Neuronal stem cell (in vitro differentiated cells): ENCODE data around the gene CHST8.

Experiments
- DNase-seq: peaks from one replicate; pipeline ENCODE4 v3.0.0-alpha.2; 2013; ENCODE audit warnings: low spot score
- H2AFZ ChIP-seq: one replicate; pipeline ENCODE4 v1.6.1; 2013; ENCODE audit warnings: mild to moderate bottlenecking, low read length, inconsistent platforms
- H2AK5ac ChIP-seq: 2 replicates; pipeline ENCODE4 v1.6.1; 2013; ENCODE audit warnings: low read depth, mild to moderate bottlenecking, inconsistent platforms, low read length, moderate library complexity, mixed read lengths
- H2BK120ac ChIP-seq: 2 replicates; pipeline ENCODE4 v1.6.1; 2013; ENCODE audit warnings: low read depth, mild to moderate bottlenecking, inconsistent platforms, low read length, moderate library complexity, mixed read lengths
- H2BK12ac ChIP-seq: one replicate; pipeline ENCODE4 v1.6.1; 2013; ENCODE audit warnings: low read length, inconsistent platforms
- H2BK15ac ChIP-seq: 2 replicates; pipeline ENCODE4 v1.6.1; 2013; ENCODE audit warnings: mild to moderate bottlenecking, low read length, inconsistent platforms, mixed read lengths
- H2BK5ac ChIP-seq: one replicate; pipeline ENCODE4 v1.6.1; 2013; ENCODE audit warnings: inconsistent platforms, mild to moderate bottlenecking, low read length, moderate library complexity
- H3K14ac ChIP-seq: one replicate; pipeline ENCODE4 v1.6.1; 2013; ENCODE audit warnings: low read length, inconsistent platforms
- H3K18ac ChIP-seq: 2 replicates; pipeline ENCODE4 v1.6.1; 2013; ENCODE audit warnings: low read length, inconsistent platforms
- H3K23ac ChIP-seq: 2 replicates; pipeline ENCODE4 v1.6.1; 2013; ENCODE audit warnings: low read depth, mild to moderate bottlenecking, mixed read lengths, low read length, inconsistent platforms; ENCODE audit not compliant: poor library complexity
- H3K27ac ChIP-seq: replicated peaks from 3 replicates; pipeline ENCODE4 v1.5.1; 2013; ENCODE audit warnings: low read length, inconsistent platforms
- H3K27me3 ChIP-seq, 3 experiments: 2 replicates each; pipeline ENCODE4 v1.6.1; 2013; ENCODE audit warnings: low read length in 3 of 3, mild to moderate bottlenecking in 2 of 3, inconsistent platforms in 1 of 3, low read depth in 1 of 3, mixed read lengths in 1 of 3, moderate library complexity in 1 of 3; ENCODE audit not compliant: control insufficient read depth in 3 of 3, insufficient read depth in 3 of 3
- H3K36me3 ChIP-seq, 2 donors: replicated peaks in 1 of 2; 2 replicates each; pipeline ENCODE4 v1.6.1; 2013; ENCODE audit warnings: low read length in 2 of 2; ENCODE audit not compliant: control insufficient read depth in 2 of 2, insufficient read depth in 2 of 2
- H3K4ac ChIP-seq: 2 replicates; pipeline ENCODE4 v1.6.1; 2013; ENCODE audit warnings: inconsistent platforms, mild to moderate bottlenecking, low read length, moderate library complexity
- H3K4me1 ChIP-seq, 2 donors: 1 replicate in 1 of 2; 2 replicates in 1 of 2; pipeline ENCODE4 v1.6.1; 2013; ENCODE audit warnings: low read length in 2 of 2, low read depth in 1 of 2; ENCODE audit not compliant: control insufficient read depth in 2 of 2, insufficient read depth in 1 of 2
- H3K4me2 ChIP-seq: one replicate; pipeline ENCODE4 v1.6.1; 2013; ENCODE audit warnings: mild to moderate bottlenecking, low read length, inconsistent platforms; ENCODE audit not compliant: insufficient read depth, poor library complexity, severe bottlenecking
- H3K4me3 ChIP-seq, 2 donors: 2 replicates each; pipeline ENCODE4 v1.5.1; 2013; ENCODE audit warnings: low read length in 2 of 2, mild to moderate bottlenecking in 2 of 2, inconsistent platforms in 1 of 2, moderate library complexity in 1 of 2
- H3K79me1 ChIP-seq: one replicate; pipeline ENCODE4 v1.6.1; 2013; ENCODE audit warnings: low read depth, mild to moderate bottlenecking, inconsistent platforms, low read length, moderate library complexity
- H3K9ac ChIP-seq: one replicate; pipeline ENCODE4 v1.6.1; 2013; ENCODE audit warnings: mild to moderate bottlenecking, low read depth, low read length, inconsistent platforms; ENCODE audit not compliant: poor library complexity
- H3K9me3 ChIP-seq, 2 donors: replicated peaks in 1 of 2; 2 replicates each; pipeline versions ENCODE3 to v1.6.1; 2013; ENCODE audit warnings: low read length in 2 of 2, mild to moderate bottlenecking in 2 of 2, inconsistent platforms in 1 of 2, low read depth in 1 of 2, mixed read lengths in 1 of 2, moderate library complexity in 1 of 2; ENCODE audit not compliant: control insufficient read depth in 2 of 2, insufficient read depth in 1 of 2
- H4K8ac ChIP-seq: one replicate; pipeline ENCODE4 v1.6.1; 2013; ENCODE audit warnings: low read depth, mild to moderate bottlenecking, inconsistent platforms, low read length, moderate library complexity
- H4K91ac ChIP-seq: one replicate; pipeline ENCODE4 v1.6.1; 2013; ENCODE audit warnings: low read length, low read depth, mild to moderate bottlenecking, inconsistent platforms; ENCODE audit not compliant: poor library complexity
- WGBS, 2 donors: extraction: QIAGEN DNeasy Blood & Tissue Kit; methylation state at CpG; one replicate each; pipeline ENCODE4 v1.1.7; 2013; ENCODE audit warnings: missing lambda C conversion rate in 2 of 2, mixed read lengths in 1 of 2; ENCODE audit not compliant: insufficient read length in 2 of 2, insufficient replicate concordance in 1 of 2; ENCODE audit errors: extremely low coverage in 2 of 2; 5-methylcytosine and 5-hydroxymethylcytosine counted together

Gene CHST8

DNA sequence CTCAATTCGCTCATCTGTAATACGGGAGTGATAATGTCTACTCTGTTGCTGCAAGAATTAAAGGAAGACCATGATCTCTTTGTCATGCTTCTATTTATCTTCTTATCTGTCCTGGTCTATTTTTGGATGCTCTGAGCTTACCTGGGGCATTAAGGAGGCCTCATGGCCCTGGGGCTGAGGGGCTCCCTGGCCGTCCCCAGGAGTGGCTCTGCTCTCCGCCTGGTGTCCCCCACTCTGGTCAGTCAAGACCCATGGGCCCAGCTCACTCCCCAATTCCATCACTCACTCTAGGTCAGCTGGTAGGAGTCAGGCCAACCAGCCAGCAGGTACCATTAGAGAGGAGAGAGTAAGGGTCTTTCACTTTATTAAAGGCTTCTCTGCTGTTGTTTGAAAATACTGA, 1.1 kb upstream of the CHST8 start:
- Histone ChIP-seq H3K14ac (no peak overlapping the region), H2AFZ (no peak overlapping the region), H2BK15ac (no peak overlapping the region), H3K79me1 (no peaks in the 10 kb centered on the region), H4K91ac (no peak overlapping the region), H3K4me1 (peaks cover 0 to 5% of the 10 kb centered on the region in 2 donors), H3K4me3 (no peak overlapping the region), H2AK5ac (no peak overlapping the region), H3K9me3 (peaks cover 0 to 2% of the 10 kb centered on the region in 2 donors), H3K9ac (no peak overlapping the region), H2BK120ac (no peak overlapping the region), H3K18ac (no peak overlapping the region), H3K4ac (no peak overlapping the region), H4K8ac (no peak overlapping the region), H3K27ac (no peak overlapping the region), H2BK12ac (no peak overlapping the region), H3K36me3 (no peaks in the 10 kb centered on the region), H3K27me3 (peaks cover 22 to 77% (median 59%) of the 10 kb centered on the region in 3 experiments), H3K23ac (no peak overlapping the region), H3K4me2 (no peak overlapping the region), H2BK5ac (peak overlapping the region; percentile 11)
- no CpG with 5 or more reads among the region's 4 CpGs for WGBS, 2 donors
- DNase-seq: no peak

DNA sequence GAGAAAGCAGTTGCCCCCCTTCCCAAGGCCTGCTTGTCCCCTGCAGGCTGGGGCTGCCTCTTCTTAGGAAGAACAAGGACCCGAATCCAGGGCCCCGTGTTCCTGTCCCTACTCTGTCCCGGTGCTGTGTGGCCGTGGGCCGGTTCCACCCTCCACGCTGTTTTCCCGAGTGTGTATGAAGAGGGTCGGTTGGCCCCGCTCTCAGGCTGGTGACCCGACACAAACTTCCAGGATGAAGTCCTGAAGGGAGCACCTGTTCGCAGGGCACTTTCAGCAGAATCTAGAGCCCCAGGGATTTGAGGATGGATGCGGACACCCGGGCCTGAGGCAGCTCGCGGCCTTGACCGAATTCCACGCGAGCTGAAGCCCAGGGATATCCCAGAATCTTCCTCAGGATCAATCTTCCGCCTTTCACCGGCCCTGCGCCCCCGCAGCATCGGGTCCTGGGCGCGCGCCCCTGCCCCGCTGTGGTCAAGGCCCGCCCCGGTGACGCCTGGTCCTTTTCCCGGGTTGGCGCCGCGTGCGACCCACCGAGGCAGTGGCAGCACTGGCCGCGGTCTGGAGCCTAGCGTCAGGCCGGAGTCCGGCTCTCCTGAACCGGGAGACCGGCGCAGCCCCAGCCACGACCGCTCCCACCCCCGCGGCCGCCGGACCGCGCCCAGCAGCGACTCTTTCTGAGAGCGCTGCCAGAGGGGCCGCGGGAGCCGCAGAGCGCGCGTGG, 528 bp upstream of the CHST8 start:
- Histone ChIP-seq H3K14ac (peak overlapping the region; percentile 47), H3K23ac (no peak overlapping the region), H3K27ac (no peak overlapping the region), H2BK12ac (no peak overlapping the region), H2AFZ (peak overlapping the region; percentile 82), H3K4ac (no peak overlapping the region), H3K9ac (peak overlapping the region; percentile 30), H3K9me3 (peaks cover 0 to 2% of the 10 kb centered on the region in 2 donors), H3K27me3 (peaks cover 22 to 81% (median 59%) of the 10 kb centered on the region in 3 experiments), H2BK5ac (peak overlapping the region; percentile 11), H3K4me3 (peak overlapping the region; percentile 12 to 74), H2BK15ac (no peak overlapping the region), H3K36me3 (no peaks in the 10 kb centered on the region), H3K79me1 (no peaks in the 10 kb centered on the region), H3K4me2 (peak overlapping the region; percentile 96), H2AK5ac (peak overlapping the region; percentile 56), H4K91ac (no peak overlapping the region), H3K4me1 (peaks cover 0 to 5% of the 10 kb centered on the region in 2 donors), H2BK120ac (no peak overlapping the region), H3K18ac (peak overlapping the region; percentile 70), H4K8ac (peak overlapping the region; percentile 43)
- DNase-seq: no peak
- no CpG with 5 or more reads among the region's 60 CpGs for WGBS, 2 donors

GRCh38 chr19:33622505-33622808, 704 bp downstream of the CHST8 start:
- Histone ChIP-seq H3K9ac (peak overlapping the region; percentile 77), H3K4ac (no peak overlapping the region), H3K23ac (peak overlapping the region; percentile 91), H2BK120ac (peak overlapping the region; percentile 72), H3K4me3 (peak overlapping the region; percentile 25 to 84), H3K9me3 (peaks cover 0 to 2% of the 10 kb centered on the region in 2 donors), H3K18ac (peak overlapping the region; percentile 71), H3K27me3 (peaks cover 22 to 84% (median 59%) of the 10 kb centered on the region in 3 experiments), H3K36me3 (no peaks in the 10 kb centered on the region), H2BK12ac (peak overlapping the region; percentile 22), H3K4me1 (peaks cover 0 to 5% of the 10 kb centered on the region in 2 donors), H3K14ac (no peak overlapping the region), H3K4me2 (peak overlapping the region; percentile 96), H4K91ac (no peak overlapping the region), H2BK5ac (no peak overlapping the region), H2AK5ac (no peak overlapping the region), H3K79me1 (no peaks in the 10 kb centered on the region), H2BK15ac (no peak overlapping the region), H4K8ac (no peak overlapping the region), H3K27ac (no peak overlapping the region), H2AFZ (peak overlapping the region; percentile 82)
- no CpG with 5 or more reads among the region's 35 CpGs for WGBS, 2 donors
- DNase-seq: peak; percentile 23

DNA sequence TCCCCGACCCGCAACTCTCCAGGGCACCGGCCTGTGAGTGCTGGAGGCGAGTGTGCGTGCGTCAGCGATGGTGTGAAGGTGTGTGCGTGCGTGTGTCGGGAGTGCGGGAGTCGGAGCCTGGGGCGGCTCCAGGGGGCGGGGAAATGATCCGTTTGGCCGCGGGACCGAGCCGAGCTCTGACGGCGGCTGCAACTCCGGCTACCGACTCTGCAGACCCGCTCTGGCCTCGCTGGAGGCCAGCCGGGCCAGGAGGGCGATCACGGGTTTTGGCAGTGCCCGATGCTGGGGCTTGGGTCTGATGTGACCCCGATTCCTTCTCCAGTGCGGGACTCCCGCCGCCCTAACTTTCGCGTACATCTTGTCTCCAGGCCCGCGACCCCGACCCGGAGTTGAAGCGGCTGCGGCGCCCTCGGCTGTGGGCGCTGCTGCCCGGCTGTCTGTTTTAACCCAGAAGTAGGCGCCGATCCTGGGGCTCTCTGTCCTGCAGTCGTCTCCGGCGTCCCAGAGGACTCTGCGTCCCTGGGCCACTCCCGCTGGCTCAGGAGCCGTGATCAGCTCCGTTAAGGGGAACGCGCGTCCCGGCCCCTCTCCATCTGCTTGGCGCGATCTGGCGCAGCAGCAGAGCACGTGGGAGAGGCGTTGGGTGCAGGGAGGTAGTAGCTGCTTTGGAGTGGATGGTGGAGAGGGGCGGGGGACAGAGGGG, 1.2 kb downstream of the CHST8 start:
- H2BK12ac ChIP-seq: peak overlapping the region; percentile 22
- WGBS, 2 donors: no CpG with 5 or more reads among the region's 64 CpGs
- peak overlapping the region in 1 of 2 donors; percentile 84 for H3K4me3 ChIP-seq
- peak overlapping the region; percentile 82 for H2AFZ ChIP-seq
- peak overlapping the region; percentile 72 for H2BK120ac ChIP-seq
- H3K18ac ChIP-seq: peak overlapping the region; percentile 71
- peak; percentile 21 for DNase-seq
- peak overlapping the region; percentile 91 for H3K23ac ChIP-seq
- H3K36me3 ChIP-seq: no peaks in the 10 kb centered on the region
- H3K14ac ChIP-seq: no peak overlapping the region
- no peak overlapping the region for H3K4ac ChIP-seq
- H3K9ac ChIP-seq: peak overlapping the region; percentile 77
- H2BK15ac ChIP-seq: peak overlapping the region; percentile 64
- peaks cover 22 to 84% (median 57%) of the 10 kb centered on the region in 3 experiments for H3K27me3 ChIP-seq
- peak overlapping the region; percentile 96 for H3K4me2 ChIP-seq
- H4K91ac ChIP-seq: no peak overlapping the region
- peaks cover 0 to 2% of the 10 kb centered on the region in 2 donors for H3K9me3 ChIP-seq
- peak overlapping the region; percentile 35 for H2AK5ac ChIP-seq
- H3K4me1 ChIP-seq: peaks cover 0 to 5% of the 10 kb centered on the region in 2 donors
- no peak overlapping the region for H4K8ac ChIP-seq
- H2BK5ac ChIP-seq: no peak overlapping the region
- H3K27ac ChIP-seq: no peak overlapping the region
- no peaks in the 10 kb centered on the region for H3K79me1 ChIP-seq
